Ascending aorta (tissue), 2 donors: ENCODE data around the gene JUP. TPM values are rescaled to one million over a fixed set of nuclear protein-coding genes. Genes with fewer than 3 reads are reported as not detected.

Experiments
- DNase-seq, 2 donors: peaks; one replicate each; pipeline ENCODE4 v3.0.0-alpha.2; 2019; ENCODE audit warnings: low spot score in 2 of 2
- H3K27ac ChIP-seq, 2 donors: fragments of 200-600 bp; sonication (generic); one replicate each; pipeline ENCODE4 v1.5.1; 2016 to 2017; ENCODE audit warnings: mild to moderate bottlenecking in 1 of 2
- H3K27me3 ChIP-seq: fragments of 200-600 bp; sonication (generic); one replicate; pipeline ENCODE4 v1.5.1; 2017
- H3K36me3 ChIP-seq, 2 donors: fragments of 200-600 bp; sonication (generic); one replicate each; pipeline ENCODE4 v1.5.1; 2016
- H3K4me1 ChIP-seq, 2 donors: fragments of 200-600 bp; sonication (generic); one replicate each; pipeline ENCODE4 v1.5.1; 2016 to 2017; ENCODE audit warnings: mild to moderate bottlenecking in 1 of 2
- H3K4me3 ChIP-seq, 2 donors: fragments of 200-600 bp; sonication (generic); one replicate each; pipeline ENCODE4 v1.5.1; 2016 to 2017; ENCODE audit warnings: mild to moderate bottlenecking in 1 of 2
- H3K9me3 ChIP-seq, 2 donors: fragments of 200-600 bp; sonication (generic); one replicate each; pipeline ENCODE4 v1.5.1; 2016
- CTCF ChIP-seq, 3 experiments: fragments of 200-600 bp in 2 of 3; fragments of 450-650 bp in 1 of 3; sonication (generic) in 2 of 3; IDR thresholded peaks; one replicate each; pipeline ENCODE4 v1.5.1; 2016 to 2019; ENCODE audit warnings: antibody characterized with exemption in 3 of 3, mild to moderate bottlenecking in 1 of 3, moderate library complexity in 1 of 3
- intact Hi-C: fragments of 100-400 bp; cut with DNase I; formaldehyde crosslinking; loops from one replicate; pipeline ENCODE4 v1.15.1; 2023
- total RNA-seq: library from RNA; depleted of rRNA; stranded (reverse); fragments of >200 nt; gene quantifications from one replicate; pipeline ENCODE4 v1.1.0, GENCODE V29; 2016

The JUP gene
- total RNA-seq, 1 donor from 2014 or later = 47.9 TPM

- TF ChIP-seq CTCF (IDR thresholded peaks at IDR 0.05) = no peak
- no peak overlapping the region for H3K4me3 ChIP-seq
- H3K9me3 ChIP-seq = no peaks in the 10 kb centered on the region
- no peak for DNase-seq
- H3K27ac ChIP-seq = no peak overlapping the region
- H3K27me3 ChIP-seq = peaks cover 9% of the 10 kb centered on the region
- intact Hi-C loops = loop anchor here (10.0 kb wide), 1 partner anchor 144 kb away; no protein-coding TSS in a partner anchor
- H3K4me1 ChIP-seq = peaks cover 6 to 16% of the 10 kb centered on the region in 2 donors
- H3K36me3 ChIP-seq = no peaks in the 10 kb centered on the region
Observed at GRCh38 chr17:41730479-41730878, 56.0 kb downstream of the JUP start.

- Histone ChIP-seq H3K36me3 (no peaks in the 10 kb centered on the region), H3K4me1 (no peaks in the 10 kb centered on the region), H3K9me3 (no peaks in the 10 kb centered on the region), H3K27me3 (no peaks in the 10 kb centered on the region), H3K4me3 (no peak overlapping the region), H3K27ac (no peak overlapping the region)
- no peak for DNase-seq
- intact Hi-C loops = no loop called here
- TF ChIP-seq CTCF (IDR thresholded peaks at IDR 0.05) = no peak
Observed at GRCh38 chr17:41728056-41728455, 58.5 kb downstream of the JUP start.

GRCh38 chr17:41725134-41725533 lies 61.4 kb downstream of the JUP start:
- Histone ChIP-seq H3K9me3 (no peaks in the 10 kb centered on the region), H3K36me3 (no peaks in the 10 kb centered on the region), H3K27me3 (no peaks in the 10 kb centered on the region), H3K27ac (no peak overlapping the region), H3K4me1 (no peaks in the 10 kb centered on the region), H3K4me3 (no peak overlapping the region)
- DNase-seq = no peak
- intact Hi-C loops = no loop called here
- TF ChIP-seq CTCF (IDR thresholded peaks at IDR 0.05) = no peak

- no peak for DNase-seq
- H3K27ac ChIP-seq = no peak overlapping the region
- H3K36me3 ChIP-seq = no peaks in the 10 kb centered on the region
- intact Hi-C loops = no loop called here
- H3K4me1 ChIP-seq = no peaks in the 10 kb centered on the region
- no peaks in the 10 kb centered on the region for H3K27me3 ChIP-seq
- no peak overlapping the region for H3K4me3 ChIP-seq
- H3K9me3 ChIP-seq = no peaks in the 10 kb centered on the region
- TF ChIP-seq CTCF (IDR thresholded peaks at IDR 0.05) = no peak
Observed at GRCh38 chr17:41724476-41725050, 61.9 kb downstream of the JUP start.

GRCh38 chr17:41723801-41724475 lies 62.6 kb downstream of the JUP start:
- Histone ChIP-seq H3K4me1 (no peaks in the 10 kb centered on the region), H3K27me3 (no peaks in the 10 kb centered on the region), H3K9me3 (no peaks in the 10 kb centered on the region), H3K36me3 (no peaks in the 10 kb centered on the region), H3K27ac (no peak overlapping the region), H3K4me3 (no peak overlapping the region)
- intact Hi-C loops = no loop called here
- TF ChIP-seq CTCF (IDR thresholded peaks at IDR 0.05) = no peak
- DNase-seq = no peak
